Endothelial cell of umbilical vein (primary cell): Measurements from ENCODE around the gene COL4A2. TPM values are rescaled to one million over a fixed set of nuclear protein-coding genes. Genes with fewer than 3 reads are reported as not detected.

ENCODE experiments used
- BruUV-seq: library from RNA; stranded (reverse); fragments of 400-500 nt; replicated peaks from 2 replicates; lab custom pipeline; 2021; lab: Mats Ljungman, UMichigan
- CTCF ChIA-PET: fragments of 300-600, 350-600 bp; sonication (Branson Sonifier 250); formaldehyde crosslinking; loops from one replicate; lab custom pipeline; 2021; ENCODE audit warnings: antibody characterized with exemption, inconsistent platforms; lab: Charles Lee
- POLR2A ChIA-PET: fragments of 300-600, 350-600 bp; sonication (Branson Sonifier 250); formaldehyde crosslinking; loops from one replicate; lab custom pipeline; 2021; ENCODE audit warnings: antibody characterized with exemption, inconsistent platforms; lab: Charles Lee
- DNase-seq: peaks from one replicate; pipeline ENCODE4 v3.0.0-alpha.2; 2011; ENCODE audit warnings: low read depth, low spot score
- FAIRE-seq: peaks from 2 replicates; lab custom pipeline; 2011; peaks lifted over from hg19 to GRCh38; lab: Jason Lieb, UNC
- H2AFZ ChIP-seq: 2 replicates; pipeline ENCODE4 v1.6.0; 2012; ENCODE audit warnings: low read depth, low read length, control low read depth, inconsistent platforms
- H3K27ac ChIP-seq: 2 replicates; pipeline ENCODE4 v1.5.1; 2011; ENCODE audit warnings: low read depth, mild to moderate bottlenecking, control low read depth, low read length, moderate library complexity; ENCODE audit not compliant: insufficient read depth
- H3K27me3 ChIP-seq, 2 experiments: 2 replicates each; pipeline versions ENCODE4 v1.6.0 to v1.6.1; 2011; ENCODE audit warnings: low read length in 2 of 2, mixed read lengths in 1 of 2; ENCODE audit not compliant: control insufficient read depth in 2 of 2, insufficient read depth in 2 of 2
- H3K36me3 ChIP-seq, 2 experiments: 2 replicates in 1 of 2; 3 replicates in 1 of 2; pipeline ENCODE4 v1.5.1; 2011; ENCODE audit warnings: low read length in 2 of 2, mild to moderate bottlenecking in 1 of 2, moderate library complexity in 1 of 2; ENCODE audit not compliant: control insufficient read depth in 2 of 2, insufficient read depth in 2 of 2; ENCODE audit errors: extremely low read depth in 1 of 2
- H3K4me1 ChIP-seq: 3 replicates; pipeline ENCODE4 v1.5.1; 2011; ENCODE audit warnings: mild to moderate bottlenecking, low read length; ENCODE audit not compliant: control insufficient read depth, insufficient read depth; ENCODE audit errors: extremely low read depth
- H3K4me2 ChIP-seq: 2 replicates; pipeline ENCODE4 v1.6.1; 2011; ENCODE audit warnings: low read length, control low read depth, mixed read lengths; ENCODE audit not compliant: insufficient read depth
- H3K4me3 ChIP-seq, 3 experiments: fragments of 200-600 bp in 1 of 3; sonication (generic), shearing (Covaris generic) in 1 of 3; replicated peaks in 1 of 3; 2 replicates each; pipeline ENCODE4 v1.5.1; 2011 to 2016; ENCODE audit warnings: control low read depth in 3 of 3, low read length in 3 of 3, mild to moderate bottlenecking in 2 of 3, inconsistent platforms in 1 of 3, low read depth in 1 of 3, moderate library complexity in 1 of 3; ENCODE audit not compliant: insufficient read depth in 1 of 3
- H3K79me2 ChIP-seq: 2 replicates; pipeline ENCODE4 v1.6.0; 2012; ENCODE audit warnings: low read length, inconsistent platforms; ENCODE audit not compliant: control insufficient read depth, insufficient read depth
- H3K9ac ChIP-seq: replicated peaks from 2 replicates; pipeline ENCODE3; 2011; ENCODE audit warnings: low read length, control low read depth; ENCODE audit not compliant: insufficient read depth; ENCODE audit errors: extremely low read depth
- H3K9me1 ChIP-seq: replicated peaks from 3 replicates; pipeline ENCODE4 v1.6.0; 2011; ENCODE audit warnings: mild to moderate bottlenecking, low read length; ENCODE audit not compliant: control insufficient read depth, insufficient read depth; ENCODE audit errors: extremely low read depth
- H3K9me3 ChIP-seq: replicated peaks from 2 replicates; pipeline ENCODE4 v1.5.1; 2012; ENCODE audit warnings: low read length, inconsistent platforms; ENCODE audit not compliant: control insufficient read depth, insufficient read depth
- H4K20me1 ChIP-seq: replicated peaks from 2 replicates; pipeline ENCODE3; 2011; ENCODE audit warnings: mild to moderate bottlenecking, low read length; ENCODE audit not compliant: control insufficient read depth, insufficient read depth; ENCODE audit errors: extremely low read depth
- EZH2 ChIP-seq: IDR thresholded peaks from 2 replicates; pipeline ENCODE4 v1.6.1; 2012; ENCODE audit warnings: borderline replicate concordance, low read depth, mild to moderate bottlenecking, moderate library complexity, low read length, inconsistent platforms; ENCODE audit not compliant: severe bottlenecking
- FOS ChIP-seq: IDR thresholded peaks from 2 replicates; pipeline ENCODE4 v1.6.1; 2011; ENCODE audit warnings: mild to moderate bottlenecking, low read length, moderate library complexity, borderline replicate concordance; ENCODE audit not compliant: insufficient read depth
- GATA2 ChIP-seq: IDR thresholded peaks from 2 replicates; pipeline ENCODE4 v1.7.0; 2011; ENCODE audit warnings: low read depth, mild to moderate bottlenecking, moderate library complexity, mixed read lengths, low read length; ENCODE audit not compliant: insufficient read length, insufficient read depth
- JUN ChIP-seq: IDR thresholded peaks from 2 replicates; pipeline ENCODE4 v1.6.1; 2011; ENCODE audit warnings: borderline replicate concordance, low read depth; ENCODE audit not compliant: insufficient read length, insufficient read depth
- MYC ChIP-seq: IDR thresholded peaks from one replicate; pipeline ENCODE4 v1.6.1; 2011; ENCODE audit warnings: mild to moderate bottlenecking, low read depth, low read length
- POLR2A ChIP-seq: IDR thresholded peaks from 2 replicates; pipeline ENCODE4 v1.6.1; 2012; ENCODE audit warnings: low read depth, mild to moderate bottlenecking, control low read depth, low read length
- POLR2AphosphoS5 ChIP-seq: IDR thresholded peaks from 2 replicates; pipeline ENCODE4 v1.6.1; 2012; ENCODE audit warnings: low read depth, mild to moderate bottlenecking, control low read depth, low read length, moderate library complexity; ENCODE audit not compliant: insufficient read depth
- dilution Hi-C: fragments of 300-500 bp; cut with MboI; formaldehyde crosslinking; loops from one replicate; pipeline ENCODE4 v1.15.0; 2019; ENCODE audit warnings: low sequenced_read_pairs; ENCODE audit not compliant: extremely low pct_ligation_motif_present
- intact Hi-C: fragments of 100-400 bp; cut with micrococcal nuclease; formaldehyde crosslinking; loops from one replicate; pipeline ENCODE4 v1.10.0; 2022
- polyA plus RNA-seq, 4 experiments: library from polyadenylated mRNA; depleted of rRNA in 3 of 4; stranded (reverse) in 3 of 4; unstranded in 1 of 4; fragments of >200 nt; gene quantifications; 2 replicates each; pipeline versions ENCODE4 v1.2.1 to v1.2.3, GENCODE V29; 2011 to 2012; ENCODE audit warnings: missing spikeins in 1 of 4
- total RNA-seq: library from RNA; stranded (reverse); gene quantifications from 2 replicates; pipeline ENCODE4 v1.2.3, GENCODE V29; 2021
- TF ChIP-seq, protein P1 (sequence below), 2 donors: IDR thresholded peaks; 1 replicate in 1 of 2; 2 replicates in 1 of 2; pipeline ENCODE4 v1.5.1; 2011; ENCODE audit warnings: low read length in 2 of 2, mild to moderate bottlenecking in 2 of 2, moderate library complexity in 2 of 2, control low read depth in 1 of 2, inconsistent platforms in 1 of 2, low read depth in 1 of 2; ENCODE audit not compliant: insufficient read depth in 1 of 2; ENCODE audit errors: extremely low read depth in 1 of 2
- TF ChIP-seq, protein P2 (sequence below): IDR thresholded peaks from 2 replicates; pipeline ENCODE4 v1.6.1; 2011; ENCODE audit not compliant: insufficient read depth, insufficient read length

The COL4A2 gene
- total and polyA plus RNA-seq, 2 donors (not counting 3 experiments of a cell fraction or from before 2014, with no cell fraction given) = 792 to 940 TPM

DNA sequence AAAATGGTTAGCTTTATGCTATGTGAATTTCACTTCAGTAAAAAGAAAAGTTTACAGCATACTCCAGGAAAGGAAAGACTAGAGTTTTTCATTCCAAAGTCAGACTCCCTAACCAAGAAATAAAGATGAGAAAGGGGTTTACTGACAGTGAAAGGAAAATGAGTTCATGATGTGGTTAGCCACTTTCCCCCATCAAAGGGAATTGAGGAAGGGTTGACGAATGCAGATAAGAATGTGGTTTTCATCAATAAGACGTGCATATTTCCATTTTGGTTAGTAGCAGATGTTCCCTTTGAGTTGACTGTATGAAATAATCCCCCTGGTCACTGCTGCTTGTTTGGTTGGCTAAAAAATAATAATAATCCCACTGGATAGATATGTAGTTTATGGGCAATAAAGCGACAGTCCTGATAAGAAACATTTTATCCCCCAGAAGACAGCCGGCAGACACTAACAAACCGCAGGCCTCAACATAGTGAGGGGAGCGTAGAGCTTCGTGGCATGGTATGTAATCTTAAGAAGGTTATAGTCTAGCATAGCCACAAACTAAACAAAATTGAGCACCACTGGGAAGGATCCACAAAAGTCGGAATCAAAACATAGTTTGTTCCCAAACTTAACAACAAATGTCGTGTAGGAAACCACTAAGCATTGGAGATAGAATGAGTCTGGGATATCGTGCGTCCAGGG is 114.8 kb downstream of the COL4A2 start:
- ChIA-PET CTCF (interaction anchor here (1.3 to 1.5 kb wide), 2 partner anchors 113 to 174 kb away, joined by 3 to 5 read pairs; no protein-coding TSS in a partner anchor), POLR2A (interaction anchor here (1.0 kb wide), 1 partner anchor 113 kb away, joined by 4 read pairs; no protein-coding TSS in a partner anchor)
- H3K9ac ChIP-seq = no peak overlapping the region
- no peak overlapping the region for H3K4me3 ChIP-seq
- H3K27me3 ChIP-seq = no peaks in the 10 kb centered on the region
- H3K4me2 ChIP-seq = peak overlapping the region; percentile 39
- no peaks in the 10 kb centered on the region for H4K20me1 ChIP-seq
- H3K27ac ChIP-seq = peak overlapping the region; percentile 72
- H2AFZ ChIP-seq = no peak overlapping the region
- peak; percentile 43 for FAIRE-seq
- TF ChIP-seq, protein P1, sequence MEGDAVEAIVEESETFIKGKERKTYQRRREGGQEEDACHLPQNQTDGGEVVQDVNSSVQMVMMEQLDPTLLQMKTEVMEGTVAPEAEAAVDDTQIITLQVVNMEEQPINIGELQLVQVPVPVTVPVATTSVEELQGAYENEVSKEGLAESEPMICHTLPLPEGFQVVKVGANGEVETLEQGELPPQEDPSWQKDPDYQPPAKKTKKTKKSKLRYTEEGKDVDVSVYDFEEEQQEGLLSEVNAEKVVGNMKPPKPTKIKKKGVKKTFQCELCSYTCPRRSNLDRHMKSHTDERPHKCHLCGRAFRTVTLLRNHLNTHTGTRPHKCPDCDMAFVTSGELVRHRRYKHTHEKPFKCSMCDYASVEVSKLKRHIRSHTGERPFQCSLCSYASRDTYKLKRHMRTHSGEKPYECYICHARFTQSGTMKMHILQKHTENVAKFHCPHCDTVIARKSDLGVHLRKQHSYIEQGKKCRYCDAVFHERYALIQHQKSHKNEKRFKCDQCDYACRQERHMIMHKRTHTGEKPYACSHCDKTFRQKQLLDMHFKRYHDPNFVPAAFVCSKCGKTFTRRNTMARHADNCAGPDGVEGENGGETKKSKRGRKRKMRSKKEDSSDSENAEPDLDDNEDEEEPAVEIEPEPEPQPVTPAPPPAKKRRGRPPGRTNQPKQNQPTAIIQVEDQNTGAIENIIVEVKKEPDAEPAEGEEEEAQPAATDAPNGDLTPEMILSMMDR (IDR thresholded peaks at IDR 0.05; ENCODE audit: extremely low read depth in 1 of 2, insufficient read depth in 1 of 2, low read depth in 1 of 2, low read length in 2 of 2) = no peak
- no peak for TF ChIP-seq MYC
- peak; percentile 17 for TF ChIP-seq FOS
- TF ChIP-seq, protein P2, sequence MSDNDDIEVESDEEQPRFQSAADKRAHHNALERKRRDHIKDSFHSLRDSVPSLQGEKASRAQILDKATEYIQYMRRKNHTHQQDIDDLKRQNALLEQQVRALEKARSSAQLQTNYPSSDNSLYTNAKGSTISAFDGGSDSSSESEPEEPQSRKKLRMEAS = no peak
- TF ChIP-seq POLR2A = no peak
- TF ChIP-seq POLR2AphosphoS5 = peak; percentile 70
- no peak for TF ChIP-seq JUN
- TF ChIP-seq GATA2 = peak; percentile 83
- TF ChIP-seq EZH2 = no peak
- peaks cover 2% of the 10 kb centered on the region in 2 experiments for H3K36me3 ChIP-seq
- H3K4me1 ChIP-seq = peaks cover 80% of the 10 kb centered on the region
- dilution Hi-C loops (no loop called here), intact Hi-C loops (no loop called here)
- H3K9me1 ChIP-seq = no peaks in the 10 kb centered on the region
- BruUV-seq = no TSS peak
- H3K79me2 ChIP-seq = no peaks in the 10 kb centered on the region
- no peaks in the 10 kb centered on the region for H3K9me3 ChIP-seq
- DNase-seq = no peak
